ENCODE data around the gene GSK3A. TPM values are rescaled to one million over a fixed set of nuclear protein-coding genes. Genes with fewer than 3 reads are reported as not detected.

The GSK3A gene
- 109 to 175 TPM (median 164 TPM) in 5 replicates for total RNA-seq (2022; extraction: Qiagen RNA extraction; ENCODE audit: low read depth)

DNA sequence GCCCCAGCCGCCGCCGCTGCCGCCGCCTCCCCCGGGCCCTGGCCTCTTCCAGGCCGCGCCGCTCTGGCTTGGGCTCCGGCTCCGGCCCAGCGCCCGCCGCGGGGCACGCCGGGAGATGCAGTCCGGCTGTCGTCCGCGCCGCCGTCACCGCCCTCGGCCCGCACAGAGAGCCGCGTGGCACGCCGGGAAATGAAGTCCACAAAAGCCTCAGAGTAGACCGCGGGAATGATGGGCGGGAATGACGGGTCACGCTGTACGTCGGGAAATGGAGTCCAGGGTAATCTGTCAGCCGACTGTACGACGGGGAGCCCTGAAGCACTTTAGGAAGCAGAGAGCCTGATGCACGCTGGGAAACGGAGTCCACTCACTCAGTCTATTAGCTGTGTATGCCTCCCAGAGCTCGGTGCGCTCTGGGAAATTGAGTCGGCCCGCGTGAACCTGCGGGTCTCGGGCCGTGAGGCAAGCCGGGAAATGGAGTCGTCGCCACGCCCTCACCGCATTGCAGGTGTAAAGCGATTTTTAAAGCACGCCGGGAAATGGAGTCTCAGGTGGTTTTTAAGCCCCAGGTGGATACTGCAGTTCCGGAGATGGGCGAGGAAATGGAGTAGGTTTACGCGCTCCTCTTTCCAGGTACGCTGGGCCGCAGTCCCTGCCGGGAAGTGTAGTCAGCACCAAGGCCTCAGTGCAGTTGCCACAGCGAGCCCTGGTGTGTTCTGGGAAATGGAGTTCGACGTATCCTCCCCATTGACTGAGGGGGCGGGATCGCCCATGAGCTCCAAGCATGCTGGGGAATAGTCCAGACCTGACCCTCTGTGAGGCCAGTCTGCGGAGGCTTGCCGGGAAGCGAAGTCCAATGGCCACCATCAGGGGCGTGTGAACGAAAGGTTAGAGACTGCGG is at the start of gene GSK3A:
Gene GSK3A (minus strand): TSS at position 91 of the 898 bp plus-strand sequence. CDS start 137 bp downstream, outside the sequence.

DNA sequence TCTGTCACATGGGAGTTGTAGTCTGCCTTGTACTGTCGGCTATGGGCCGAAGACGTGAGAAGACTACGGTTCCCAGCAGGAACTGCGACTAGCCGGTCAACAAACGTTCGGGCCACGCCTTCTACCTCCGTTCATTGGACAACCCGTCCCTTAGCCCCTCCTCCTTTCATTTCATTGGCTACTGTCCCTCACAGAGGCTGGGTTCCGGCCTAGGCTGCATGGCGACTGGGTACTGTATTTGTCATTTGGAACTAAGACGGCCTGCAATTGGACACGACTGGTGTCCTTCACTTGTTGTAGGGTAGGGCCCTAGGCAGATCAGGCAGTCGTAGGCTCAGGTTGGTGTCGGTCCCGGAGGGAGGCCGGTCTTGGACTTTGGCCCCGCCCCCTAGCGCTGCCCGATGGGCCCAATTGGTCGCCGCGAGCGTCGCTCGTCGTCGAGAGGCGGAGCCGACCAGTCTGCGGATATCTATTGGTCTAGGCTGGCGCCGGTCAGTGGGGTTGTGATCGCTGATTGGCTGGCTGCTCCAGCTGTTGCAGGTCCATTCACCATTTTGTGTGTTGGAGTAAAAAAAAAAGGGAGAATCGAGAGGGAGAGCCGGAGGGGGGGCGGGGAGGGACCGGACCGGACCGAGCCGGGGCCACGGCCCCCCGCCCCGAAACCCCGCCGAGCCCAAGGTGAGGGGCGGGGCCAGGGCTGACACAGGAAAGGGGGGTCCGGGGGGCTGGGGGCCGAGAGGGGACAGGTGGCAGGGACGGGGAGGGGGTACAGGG is 26.5 kb upstream of the GSK3A start, which contains the start of gene CIC:
Gene CIC (plus strand): TSS at position 549 of the 774 bp plus-strand sequence. CDS start 2,532 bp downstream, outside the sequence.

DNA sequence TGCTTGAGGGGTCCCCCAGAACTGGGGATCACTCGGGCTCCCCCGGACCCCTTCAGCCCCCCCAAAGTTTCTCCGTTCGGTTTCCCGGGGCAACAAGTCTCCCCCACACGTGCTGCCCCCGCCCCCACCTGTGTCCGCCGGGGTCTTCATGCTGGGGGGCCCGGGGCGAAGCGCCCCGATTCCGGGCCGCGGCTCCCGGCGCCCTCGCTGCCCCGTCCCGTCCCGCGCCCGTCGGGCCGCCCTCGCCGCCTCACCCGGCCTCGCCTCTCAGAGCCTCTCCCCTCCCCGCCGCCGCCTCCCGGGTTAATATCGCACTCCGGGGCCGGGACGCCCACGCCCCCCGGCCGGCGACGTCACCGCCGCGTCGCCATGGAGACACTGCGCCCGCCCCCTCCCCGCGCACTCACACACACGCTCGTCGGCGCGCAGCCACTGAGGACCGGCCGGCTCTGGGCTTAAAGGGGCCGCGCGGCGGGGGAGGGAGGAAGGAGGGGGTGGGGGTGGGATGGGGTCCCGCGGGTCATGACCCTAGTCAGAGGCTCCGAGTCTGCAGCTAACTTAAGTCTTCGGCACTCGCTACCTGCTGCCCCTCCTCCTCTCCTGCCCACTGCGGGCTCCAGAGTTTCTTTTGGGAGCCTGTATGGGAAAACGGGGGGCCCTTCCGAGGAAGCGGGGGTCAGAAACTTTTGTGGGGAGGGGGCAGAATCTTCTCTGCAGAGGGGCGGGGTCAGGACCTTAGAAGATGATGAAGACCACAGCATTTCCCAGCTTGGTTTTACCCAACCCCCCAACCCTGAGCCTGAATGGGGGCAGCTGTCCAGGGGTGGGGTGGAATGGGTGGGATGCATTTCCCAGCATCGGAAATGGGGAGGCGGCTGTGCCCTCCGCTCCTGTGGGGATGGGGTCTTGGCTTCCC is 12.7 kb upstream of the GSK3A start, which contains the start of gene ERF:
Gene ERF (minus strand): TSS at position 279 of the 916 bp plus-strand sequence. CDS start 129 bp downstream, at position 150.

DNA sequence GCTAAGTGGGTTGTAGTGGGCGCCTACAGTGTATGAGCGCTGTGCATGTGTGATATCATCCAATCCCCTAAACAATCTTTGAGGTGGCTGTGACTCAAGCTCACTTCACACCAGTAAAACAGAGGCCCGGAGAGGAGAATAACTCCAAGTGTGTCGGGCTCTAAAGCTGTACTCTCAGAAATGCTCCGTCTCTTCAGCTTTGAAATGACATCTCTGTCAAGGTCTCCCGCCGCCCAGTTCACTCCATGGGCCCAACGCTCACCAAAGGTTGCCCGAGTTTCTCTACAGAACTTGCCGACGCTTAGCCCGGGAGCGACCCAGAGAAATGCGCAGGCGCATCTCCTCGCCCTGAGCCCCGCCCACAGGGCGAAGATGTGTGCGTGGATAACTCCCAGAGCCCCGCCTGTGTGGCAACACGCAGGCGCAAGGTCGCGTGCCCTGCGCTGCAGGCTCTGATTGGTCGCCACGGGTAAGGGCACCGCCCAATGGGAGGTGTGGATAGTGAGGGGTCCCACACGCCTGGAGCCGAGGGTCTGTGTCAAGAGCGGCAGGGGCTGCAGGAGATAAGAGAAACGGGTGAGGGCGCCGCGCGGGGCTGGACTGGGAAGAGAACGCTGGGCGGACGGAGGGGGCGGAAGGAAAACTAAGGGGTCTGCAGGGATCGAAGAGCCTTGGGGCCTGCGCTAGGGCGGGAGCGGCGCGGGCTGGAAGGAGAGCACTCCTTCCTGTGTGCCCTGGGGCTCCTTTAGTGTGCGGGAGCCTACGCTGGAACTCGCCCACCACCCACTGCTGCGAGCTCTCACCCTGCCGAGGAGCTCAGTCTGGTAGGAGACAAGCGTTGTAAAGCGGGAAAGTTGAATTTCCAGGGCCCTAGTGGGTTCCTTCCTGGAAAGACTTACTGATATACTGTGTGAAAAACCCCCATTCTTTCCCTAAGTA is 22.3 kb downstream of the GSK3A start, which contains the start of gene ZNF526:
Gene ZNF526 (plus strand): TSS at position 501 of the 939 bp plus-strand sequence. CDS start 4,092 bp downstream, outside the sequence.

DNA sequence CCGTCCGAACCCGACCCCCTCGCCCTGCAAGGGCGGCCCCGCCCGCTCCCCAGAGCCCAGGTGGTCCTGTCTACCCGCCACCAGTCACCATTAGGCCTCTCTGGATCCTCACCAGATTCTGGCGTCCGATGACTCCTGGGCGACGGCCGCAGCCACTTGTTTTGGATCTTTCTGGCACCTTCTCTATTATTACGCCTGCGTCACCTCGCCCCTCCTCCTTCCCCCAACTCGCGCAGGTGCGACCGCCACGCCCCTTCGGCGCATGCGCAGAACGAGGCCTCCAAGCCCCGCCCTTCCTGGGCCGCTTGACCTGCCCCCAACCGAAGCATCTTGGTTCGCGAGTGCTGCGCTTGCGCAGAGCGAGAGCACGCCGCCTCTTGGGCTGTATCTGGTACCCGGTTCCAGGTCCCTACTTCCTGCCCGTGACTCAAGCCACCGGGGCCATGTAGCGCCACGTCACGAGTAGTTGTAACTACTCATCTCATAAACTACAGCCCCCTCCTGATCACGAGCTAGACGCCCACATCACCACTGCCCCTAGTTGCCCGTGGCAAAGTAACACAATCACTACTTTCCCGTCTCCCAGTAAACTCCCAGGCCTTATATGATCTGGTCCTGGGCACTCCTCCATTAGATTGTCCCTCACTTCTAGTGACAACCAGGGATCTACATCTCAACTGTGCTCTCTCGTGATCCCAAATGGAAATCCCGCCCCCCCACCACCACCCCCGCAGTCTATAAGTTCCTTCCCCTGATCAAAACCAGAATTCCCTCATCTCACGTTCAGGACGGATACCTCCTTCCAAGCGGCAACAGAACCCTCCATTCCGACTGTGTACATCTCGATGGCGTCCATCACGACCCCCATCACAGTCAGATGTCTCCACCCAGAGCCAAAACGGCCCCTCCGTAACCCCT is 24.6 kb downstream of the GSK3A start, which contains the start of gene DEDD2:
Gene DEDD2 (minus strand): TSS at position 158 of the 918 bp plus-strand sequence. CDS start 670 bp downstream, outside the sequence.

Other genes with a start within 250 kb of the GSK3A start
- gene ATP1A3, start 248.4 kb downstream of the GSK3A start, total RNA-seq (2022; extraction: Qiagen RNA extraction; ENCODE audit: low read depth), result 3.5 to 5.1 TPM (median 4.9 TPM) in 5 replicates
- gene GRIK5, start 172.4 kb downstream of the GSK3A start, total RNA-seq (2022; extraction: Qiagen RNA extraction; ENCODE audit: low read depth), result 0.42 to 0.93 TPM (median 0.57 TPM) in 5 replicates
- gene ZNF574, start 166.4 kb downstream of the GSK3A start, total RNA-seq (2022; extraction: Qiagen RNA extraction; ENCODE audit: low read depth), result 27.9 to 38.6 TPM (median 37.0 TPM) in 5 replicates
- 0.27 to 0.55 TPM (median 0.48 TPM) in 5 replicates for gene POU2F2, start 110.2 kb downstream of the GSK3A start, total RNA-seq (2022; extraction: Qiagen RNA extraction; ENCODE audit: low read depth)
- 66.5 to 111 TPM (median 94.6 TPM) in 5 replicates for gene DEDD2, start 24.9 kb downstream of the GSK3A start, total RNA-seq (2022; extraction: Qiagen RNA extraction; ENCODE audit: low read depth)
- gene ZNF526, start 22.3 kb downstream of the GSK3A start, total RNA-seq (2022; extraction: Qiagen RNA extraction; ENCODE audit: low read depth), result 18.5 to 20.5 TPM (median 19.3 TPM) in 5 replicates
- gene ERF, start 12.5 kb upstream of the GSK3A start, total RNA-seq (2022; extraction: Qiagen RNA extraction; ENCODE audit: low read depth), result 102 to 124 TPM (median 118 TPM) in 5 replicates
- gene CIC, start 26.6 kb upstream of the GSK3A start, total RNA-seq (2022; extraction: Qiagen RNA extraction; ENCODE audit: low read depth), result 52.2 to 70.3 TPM (median 58.4 TPM) in 5 replicates
- gene PRR19, start 59.5 kb upstream of the GSK3A start, total RNA-seq (2022; extraction: Qiagen RNA extraction; ENCODE audit: low read depth), result 3.6 to 4.9 TPM (median 4.5 TPM) in 5 replicates
- 131 to 157 TPM (median 139 TPM) in 5 replicates for gene PAFAH1B3, start 60.0 kb upstream of the GSK3A start, total RNA-seq (2022; extraction: Qiagen RNA extraction; ENCODE audit: low read depth)
- 3.0 to 3.9 TPM (median 3.5 TPM) in 5 replicates for gene TMEM145, start 70.7 kb upstream of the GSK3A start, total RNA-seq (2022; extraction: Qiagen RNA extraction; ENCODE audit: low read depth)
- gene MEGF8, start 83.0 kb upstream of the GSK3A start, total RNA-seq (2022; extraction: Qiagen RNA extraction; ENCODE audit: low read depth), result 21.6 to 29.0 TPM (median 24.4 TPM) in 5 replicates
- 39.7 to 50.8 TPM (median 46.1 TPM) in 5 replicates for gene CNFN, start 147.7 kb upstream of the GSK3A start, total RNA-seq (2022; extraction: Qiagen RNA extraction; ENCODE audit: low read depth)
- 1.6 to 3.1 TPM (median 2.3 TPM) in 5 replicates for gene LIPE, start 184.8 kb upstream of the GSK3A start, total RNA-seq (2022; extraction: Qiagen RNA extraction; ENCODE audit: low read depth)
- gene CXCL17, start 200.3 kb upstream of the GSK3A start, total RNA-seq (2022; extraction: Qiagen RNA extraction; ENCODE audit: low read depth), result 0.07 to 0.12 TPM in 2 of 5 replicates, not detected in the others